SK-N-SH (cell line): ENCODE measurements around the gene S100A9. TPM values are rescaled to one million over a fixed set of nuclear protein-coding genes. Genes with fewer than 3 reads are reported as not detected.

Source experiments
- CTCF ChIA-PET: fragments of 300-600, 350-600 bp; formaldehyde crosslinking; extraction: SDS; loops from one replicate; lab custom pipeline; 2021; lab: Yijun Ruan, JAX
- POLR2A ChIA-PET: fragments of 350-600 bp; sonication (Branson Sonifier 250); formaldehyde crosslinking; extraction: SDS; loops from one replicate; lab custom pipeline; 2020; ENCODE audit warnings: antibody characterized with exemption, inconsistent platforms; lab: Yijun Ruan, JAX
- DNase-seq: peaks from one replicate; pipeline ENCODE4 v3.0.0; 2012
- H2AFZ ChIP-seq: fragments of 200-600 bp; sonication (generic); 2 replicates; pipeline ENCODE4 v1.8.1; 2016; ENCODE audit warnings: antibody characterized with exemption, mild to moderate bottlenecking, low read depth
- H3F3A ChIP-seq: fragments of 200-600 bp; sonication (generic); replicated peaks from 2 replicates; pipeline ENCODE3; 2016; ENCODE audit warnings: antibody characterized with exemption, mild to moderate bottlenecking; ENCODE audit not compliant: insufficient read depth
- H3K27ac ChIP-seq, 2 experiments: fragments of 200-500 bp in 1 of 2; fragments of 200-600 bp in 1 of 2; sonication (Bioruptor generic) in 1 of 2; sonication (generic), shearing (Covaris generic) in 1 of 2; 2 replicates each; pipeline versions ENCODE4 v1.5.1 to v1.6.1; 2014 to 2016; ENCODE audit warnings: low read depth in 2 of 2, inconsistent platforms in 1 of 2, low read length in 1 of 2, mild to moderate bottlenecking in 1 of 2, mixed read lengths in 1 of 2
- H3K27me3 ChIP-seq: fragments of 200-600 bp; sonication (generic), shearing (Covaris generic); 2 replicates; pipeline ENCODE4 v1.6.1; 2016; ENCODE audit warnings: mixed run types; ENCODE audit not compliant: insufficient read depth
- H3K36me3 ChIP-seq, 2 experiments: fragments of 200-500 bp in 1 of 2; fragments of 200-600 bp in 1 of 2; sonication (Bioruptor generic) in 1 of 2; sonication (generic) in 1 of 2; replicated peaks in 1 of 2; 2 replicates each; pipeline versions ENCODE3 to v1.5.1; 2014 to 2016; ENCODE audit warnings: low read length in 1 of 2, mild to moderate bottlenecking in 1 of 2; ENCODE audit not compliant: insufficient read depth in 2 of 2, control insufficient read depth in 1 of 2
- H3K4me1 ChIP-seq, 2 experiments: fragments of 200-500 bp in 1 of 2; fragments of 200-600 bp in 1 of 2; sonication (Bioruptor generic) in 1 of 2; sonication (generic), shearing (Covaris generic) in 1 of 2; 2 replicates each; pipeline versions ENCODE4 v1.5.1 to v1.6.1; 2014 to 2016; ENCODE audit warnings: low read depth in 1 of 2, low read length in 1 of 2, mixed run types in 1 of 2; ENCODE audit not compliant: insufficient read depth in 2 of 2, control insufficient read depth in 1 of 2
- H3K4me2 ChIP-seq: fragments of 200-600 bp; sonication (generic), shearing (Covaris generic); 2 replicates; pipeline ENCODE4 v1.6.1; 2017; ENCODE audit warnings: mixed run types
- H3K4me3 ChIP-seq, 2 experiments: fragments of 200-500 bp in 1 of 2; fragments of 200-600 bp in 1 of 2; sonication (Bioruptor generic) in 1 of 2; sonication (generic), shearing (Covaris generic) in 1 of 2; 2 replicates each; pipeline versions ENCODE4 v1.5.1 to v1.8.1; 2014 to 2016; ENCODE audit warnings: low read depth in 2 of 2, inconsistent platforms in 1 of 2, low read length in 1 of 2, mild to moderate bottlenecking in 1 of 2, mixed read lengths in 1 of 2, moderate library complexity in 1 of 2
- H3K79me2 ChIP-seq: fragments of 200-600 bp; sonication (generic); 2 replicates; pipeline ENCODE4 v1.8.1; 2017; ENCODE audit warnings: mild to moderate bottlenecking; ENCODE audit not compliant: insufficient read depth
- H3K9ac ChIP-seq: fragments of 200-600 bp; sonication (generic); 2 replicates; pipeline ENCODE4 v1.6.1; 2017; ENCODE audit warnings: mixed run types
- H3K9me2 ChIP-seq: fragments of 200-600 bp; sonication (generic); 2 replicates; pipeline ENCODE4 v1.6.1; 2017; ENCODE audit warnings: mixed run types
- H3K9me3 ChIP-seq: fragments of 200-600 bp; sonication (generic); 2 replicates; pipeline ENCODE4 v1.6.1; 2017; ENCODE audit warnings: mixed run types, mild to moderate bottlenecking, moderate library complexity
- H4K20me1 ChIP-seq: fragments of 200-600 bp; sonication (generic); 2 replicates; pipeline ENCODE4 v1.6.1; 2017; ENCODE audit warnings: mild to moderate bottlenecking, mixed run types; ENCODE audit not compliant: insufficient read depth
- CTCF ChIP-seq: fragments of 200-600 bp; sonication (generic); IDR thresholded peaks from 2 replicates; pipeline ENCODE4 v1.6.1; 2017; ENCODE audit warnings: antibody characterized with exemption, mild to moderate bottlenecking, moderate library complexity
- ELF1 ChIP-seq: IDR thresholded peaks from 2 replicates; pipeline ENCODE4 v1.4.0; 2012
- EP300 ChIP-seq, 2 experiments: IDR thresholded peaks; 2 replicates each; pipeline versions ENCODE4 v1.4.0 to v1.6.1; 2012; ENCODE audit warnings: borderline replicate concordance in 1 of 2, low read depth in 1 of 2, low read length in 1 of 2
- FOSL2 ChIP-seq: IDR thresholded peaks from 2 replicates; pipeline ENCODE4 v1.4.0; 2012; ENCODE audit warnings: low read depth, mild to moderate bottlenecking, moderate library complexity, borderline replicate concordance
- FOXJ3 ChIP-seq: sonication (generic); formaldehyde crosslinking; IDR thresholded peaks from 2 replicates; pipeline ENCODE4 v1.5.1; 2020; ENCODE audit warnings: mild to moderate bottlenecking, missing genetic modification reagents
- FOXM1 ChIP-seq: IDR thresholded peaks from 2 replicates; pipeline ENCODE4 v1.4.0; 2012; ENCODE audit warnings: low read depth, mild to moderate bottlenecking
- GATA2 ChIP-seq: sonication (generic); formaldehyde crosslinking; IDR thresholded peaks from 2 replicates; pipeline ENCODE4 v1.5.0; 2020; ENCODE audit warnings: mild to moderate bottlenecking, missing genetic modification reagents
- IRF3 ChIP-seq: fragments of 150-350 bp; IDR thresholded peaks from 2 replicates; pipeline ENCODE4 v1.6.1; 2016; ENCODE audit warnings: mild to moderate bottlenecking, low read depth, low read length
- JUND ChIP-seq: IDR thresholded peaks from 2 replicates; pipeline ENCODE4 v1.4.0; 2012
- MAX ChIP-seq: IDR thresholded peaks from 2 replicates; pipeline ENCODE4 v1.4.0; 2012; ENCODE audit warnings: low read depth
- MEF2A ChIP-seq: IDR thresholded peaks from 2 replicates; pipeline ENCODE4 v1.4.0; 2012; ENCODE audit warnings: low read depth, borderline replicate concordance
- NFIC ChIP-seq: IDR thresholded peaks from 2 replicates; pipeline ENCODE4 v1.4.0; 2012; ENCODE audit warnings: borderline replicate concordance
- NRF1 ChIP-seq: IDR thresholded peaks from 2 replicates; pipeline ENCODE4 v1.6.1; 2012; ENCODE audit warnings: low read depth, mild to moderate bottlenecking, low read length
- RAD21 ChIP-seq: IDR thresholded peaks from 2 replicates; pipeline ENCODE4 v1.6.1; 2012; ENCODE audit warnings: mild to moderate bottlenecking, low read length
- RCOR1 ChIP-seq: fragments of 150-350 bp; IDR thresholded peaks from 2 replicates; pipeline ENCODE4 v1.6.1; 2017; ENCODE audit warnings: antibody characterized with exemption, low read length
- REST ChIP-seq: IDR thresholded peaks from 2 replicates; pipeline ENCODE4 v1.6.1; 2012; ENCODE audit warnings: mild to moderate bottlenecking, low read depth, low read length, moderate library complexity
- RFX5 ChIP-seq: IDR thresholded peaks from 2 replicates; pipeline ENCODE4 v1.6.1; 2012; ENCODE audit warnings: mild to moderate bottlenecking, improper control_type of control experiment, low read length
- SMC3 ChIP-seq: IDR thresholded peaks from 2 replicates; pipeline ENCODE4 v1.6.1; 2012; ENCODE audit warnings: low read depth, low read length, improper control_type of control experiment
- USF1 ChIP-seq: IDR thresholded peaks from 2 replicates; pipeline ENCODE4 v1.4.0; 2012; ENCODE audit warnings: low read depth, borderline replicate concordance
- YY1 ChIP-seq: IDR thresholded peaks from 2 replicates; pipeline ENCODE4 v1.4.0; 2012; ENCODE audit warnings: low read depth, mild to moderate bottlenecking
- WGBS: methylation state at CpG from one replicate; pipeline ENCODE4 v1.1.6; 2017; ENCODE audit warnings: low lambda C conversion rate; 5-methylcytosine and 5-hydroxymethylcytosine counted together
- polyA plus RNA-seq, 3 experiments: library from polyadenylated mRNA; depleted of rRNA; stranded (reverse); fragments of >200 nt; gene quantifications; 2 replicates each; pipeline ENCODE4 v1.2.3, GENCODE V29; 2012
- TF ChIP-seq, protein P1 (sequence below): IDR thresholded peaks from 2 replicates; pipeline ENCODE4 v1.4.0; 2012; ENCODE audit warnings: low read depth, borderline replicate concordance

The S100A9 gene
- polyA plus RNA-seq, 1 of the 3 experiments (the other 2 are of a cell fraction): not detected

- H3K9me2 ChIP-seq: no peaks in the 10 kb centered on the region
- TF ChIP-seq USF1 (no peak), YY1 (no peak), FOXM1 (no peak), RFX5 (no peak), FOSL2 (no peak), NRF1 (no peak), CTCF (peak; percentile 49), RAD21 (0 out of 2 replicates have a peak, but pooled peaks have one; percentile 21), ELF1 (no peak), REST (no peak), JUND (no peak), SMC3 (peak; percentile 10; the same call in 1 of the 2 replicates), RCOR1 (no peak), IRF3 (no peak), MAX (no peak), MEF2A (no peak), NFIC (no peak), FOXJ3 (CRISPR knock-in tag) (no peak), GATA2 (no peak), EP300 (IDR thresholded peaks at IDR 0.05; ENCODE audit: borderline replicate concordance in 1 of 2, low read depth in 1 of 2, low read length in 1 of 2) (no peak)
- TF ChIP-seq, protein P1, sequence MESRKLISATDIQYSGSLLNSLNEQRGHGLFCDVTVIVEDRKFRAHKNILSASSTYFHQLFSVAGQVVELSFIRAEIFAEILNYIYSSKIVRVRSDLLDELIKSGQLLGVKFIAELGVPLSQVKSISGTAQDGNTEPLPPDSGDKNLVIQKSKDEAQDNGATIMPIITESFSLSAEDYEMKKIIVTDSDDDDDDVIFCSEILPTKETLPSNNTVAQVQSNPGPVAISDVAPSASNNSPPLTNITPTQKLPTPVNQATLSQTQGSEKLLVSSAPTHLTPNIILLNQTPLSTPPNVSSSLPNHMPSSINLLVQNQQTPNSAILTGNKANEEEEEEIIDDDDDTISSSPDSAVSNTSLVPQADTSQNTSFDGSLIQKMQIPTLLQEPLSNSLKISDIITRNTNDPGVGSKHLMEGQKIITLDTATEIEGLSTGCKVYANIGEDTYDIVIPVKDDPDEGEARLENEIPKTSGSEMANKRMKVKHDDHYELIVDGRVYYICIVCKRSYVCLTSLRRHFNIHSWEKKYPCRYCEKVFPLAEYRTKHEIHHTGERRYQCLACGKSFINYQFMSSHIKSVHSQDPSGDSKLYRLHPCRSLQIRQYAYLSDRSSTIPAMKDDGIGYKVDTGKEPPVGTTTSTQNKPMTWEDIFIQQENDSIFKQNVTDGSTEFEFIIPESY: no peak
- TF ChIP-seq, all 33 proteins: peak for 3
- Histone ChIP-seq H3K9ac (no peak overlapping the region), H3K27ac (no peak overlapping the region), H3K4me3 (no peak overlapping the region; a peak in 1 of 4 replicates), H3K79me2 (no peaks in the 10 kb centered on the region), H4K20me1 (no peaks in the 10 kb centered on the region), H3K4me1 (no peaks in the 10 kb centered on the region), H3K9me3 (no peaks in the 10 kb centered on the region), H3K27me3 (peaks cover 66% of the 10 kb centered on the region), H3K4me2 (no peak overlapping the region), H2AFZ (no peak overlapping the region), H3K36me3 (no peaks in the 10 kb centered on the region), H3F3A (peaks cover 4% of the 10 kb centered on the region)
- ChIA-PET CTCF (interaction anchor here (0.6 to 11.7 kb wide), 36 partner anchors 11 to 316 kb away, joined by 3 to 336 read pairs (median 4); partner anchors contain the start of gene S100A12), POLR2A (no interaction called here)
- peak; percentile 50 for DNase-seq
- 45% methylated on average over 7 of the region's 7 CpGs for WGBS
These were observed 4.3 kb upstream of the S100A9 start for GRCh38 chr1:153353226-153353947.
